IPS DF 4.7 (cell line): ENCODE results near the gene GTF2E1.
"Not testable (repeated sequence)": the region's sequence is repeated elsewhere in the genome, so short reads cannot be mapped to it uniquely, and the experiment has no call there.

Experiments
- DNase-seq: peaks from one replicate; pipeline ENCODE4 v3.0.0-alpha.2; 2013; ENCODE audit warnings: low spot score; ENCODE audit errors: extremely low read depth

Gene GTF2E1

DNA sequence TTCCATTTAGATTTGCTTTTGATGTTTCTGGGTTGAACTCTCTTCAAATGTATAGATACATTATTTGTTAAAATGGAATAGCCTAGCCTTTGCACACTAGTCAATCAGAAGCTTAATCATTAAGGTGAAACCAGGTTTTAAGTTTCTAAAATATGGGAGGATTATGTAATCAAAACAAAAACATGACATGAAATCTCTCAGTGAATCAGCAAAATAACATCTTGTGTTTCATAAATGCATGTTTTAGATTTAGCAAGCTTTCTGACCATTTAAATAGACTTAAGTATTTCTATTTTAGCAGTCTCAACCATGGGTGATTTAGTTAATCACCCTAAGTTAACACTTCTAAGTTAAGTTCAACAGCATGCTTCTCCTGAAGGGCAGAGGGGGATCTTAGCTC is 11.3 kb downstream of the GTF2E1 start:
- no peak for DNase-seq

DNA sequence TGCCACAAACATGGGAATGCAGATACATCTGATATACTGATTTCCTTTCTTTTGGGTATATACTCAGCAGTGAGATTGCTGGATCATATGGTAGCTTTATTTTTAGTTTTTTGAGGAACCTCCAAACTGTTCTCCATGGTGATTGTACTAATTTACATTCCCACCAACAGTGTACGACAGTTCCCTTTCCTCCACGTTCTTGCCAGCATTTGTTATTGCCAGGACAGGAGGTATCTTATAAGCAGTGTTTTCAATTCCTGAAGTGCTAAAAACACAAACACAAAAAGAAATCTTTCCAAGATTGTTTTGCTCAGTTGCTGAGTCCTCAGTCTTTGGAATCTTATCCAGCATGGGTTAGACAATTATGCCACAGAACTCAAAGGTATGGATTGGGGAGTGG is 13.5 kb downstream of the GTF2E1 start:
- no peak for DNase-seq

DNA sequence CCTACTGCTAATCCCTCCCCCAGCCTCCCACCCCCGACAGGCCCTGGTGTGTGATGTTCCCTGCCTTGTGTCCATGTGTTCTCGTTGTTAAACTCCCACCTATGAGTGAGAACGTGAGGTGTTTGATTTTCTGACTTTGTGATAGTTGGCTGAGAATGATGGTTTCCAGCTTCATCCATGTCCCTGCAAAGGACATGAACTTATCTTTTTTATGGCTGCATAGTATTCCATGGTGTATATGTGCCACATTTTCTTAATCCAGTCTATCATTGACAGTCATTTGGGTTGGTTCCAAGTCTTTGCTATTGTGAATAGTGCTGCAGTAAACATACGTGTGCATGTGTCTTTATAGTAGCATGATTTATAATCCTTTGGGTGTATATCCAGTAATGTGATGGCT is 16.0 kb downstream of the GTF2E1 start:
- DNase-seq: not testable (repeated sequence)

DNA sequence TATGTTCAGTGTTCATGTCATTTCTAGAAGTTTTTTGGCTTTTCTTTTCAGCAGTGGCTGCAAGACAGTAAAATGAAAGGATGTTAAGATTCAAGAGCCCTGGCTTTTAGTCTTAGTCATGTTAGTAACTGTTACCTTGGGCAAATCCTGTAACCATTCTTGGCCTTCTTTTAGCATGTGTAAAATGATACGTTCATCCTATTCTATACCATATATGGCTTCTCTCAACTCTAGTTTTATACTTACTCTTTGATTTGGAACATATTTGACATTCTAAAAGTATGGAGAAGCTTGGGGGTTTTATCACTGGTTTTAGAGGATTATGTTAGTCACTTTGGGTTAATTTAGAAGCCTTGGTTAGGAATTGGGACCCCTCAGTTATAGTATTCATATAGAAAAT is 20.1 kb downstream of the GTF2E1 start:
- no peak for DNase-seq

DNA sequence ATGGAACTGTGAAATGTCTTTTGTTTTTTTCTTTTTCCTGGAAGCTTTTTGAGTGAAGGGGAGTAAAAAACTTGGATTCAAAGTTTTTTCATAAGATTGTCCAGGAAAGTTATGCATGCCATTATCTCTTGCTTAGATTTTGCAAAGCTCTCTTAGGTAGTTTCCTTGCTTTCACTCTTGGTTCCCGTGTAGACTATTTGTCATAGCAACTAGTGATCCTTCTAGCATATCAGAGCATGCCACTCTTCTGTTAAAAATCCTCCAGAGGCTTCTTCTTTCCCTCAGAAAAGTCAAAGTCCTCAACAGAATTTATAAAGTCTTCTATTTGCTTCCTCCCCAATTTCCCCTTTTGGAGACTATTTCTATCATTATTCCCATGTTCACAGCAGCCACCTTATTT is 21.1 kb downstream of the GTF2E1 start:
- no peak for DNase-seq

DNA sequence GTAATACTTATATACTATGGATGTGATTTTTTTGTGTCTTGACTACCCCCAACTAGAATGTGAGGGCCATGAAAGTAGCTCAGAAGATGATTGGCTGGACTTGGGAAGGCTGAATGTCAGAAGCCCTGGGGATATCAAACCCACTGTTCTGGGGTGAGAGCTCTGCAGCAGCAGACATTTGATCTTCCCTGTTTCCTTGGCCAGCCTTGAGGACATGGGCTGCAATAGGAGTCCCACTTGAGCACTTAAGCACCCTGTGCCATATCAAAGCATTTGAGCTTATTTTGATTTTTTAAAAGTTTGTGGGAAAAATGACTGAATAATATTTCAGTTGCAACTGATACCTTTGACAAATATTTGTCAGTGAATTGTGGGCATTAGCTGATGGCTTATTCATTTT is 21.7 kb downstream of the GTF2E1 start:
- DNase-seq: no peak

DNA sequence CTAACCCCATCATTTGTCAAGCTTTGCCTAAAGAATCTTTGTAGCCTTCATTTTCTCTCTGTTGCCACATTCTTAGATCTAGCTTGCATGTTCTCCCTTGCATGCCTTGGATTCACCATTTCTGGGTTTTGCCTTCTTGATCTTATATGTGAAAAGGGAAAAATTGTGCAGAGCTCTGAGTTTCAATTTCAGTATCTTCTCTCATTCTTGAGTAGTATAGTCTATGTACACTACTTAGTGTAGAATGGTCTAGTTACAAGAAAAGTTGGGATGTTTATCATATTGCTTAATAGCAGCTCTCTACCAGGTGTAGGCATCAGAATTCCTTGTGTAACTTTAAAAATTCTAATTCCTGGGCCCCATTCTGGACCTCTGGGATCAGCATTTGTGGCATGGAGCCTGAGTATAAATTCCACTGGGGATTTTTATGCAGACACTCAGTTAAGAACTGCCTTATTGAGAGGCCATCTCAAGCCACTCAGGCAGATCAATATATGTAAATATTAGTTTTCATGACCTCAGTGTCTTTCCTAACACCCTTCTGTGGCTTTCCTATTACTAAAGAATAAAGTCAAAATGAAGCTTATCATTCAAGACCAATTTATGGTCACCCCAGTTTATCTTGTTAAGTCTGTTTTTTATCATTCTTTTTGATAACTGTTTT is 23.4 kb downstream of the GTF2E1 start:
- no peak for DNase-seq

DNA sequence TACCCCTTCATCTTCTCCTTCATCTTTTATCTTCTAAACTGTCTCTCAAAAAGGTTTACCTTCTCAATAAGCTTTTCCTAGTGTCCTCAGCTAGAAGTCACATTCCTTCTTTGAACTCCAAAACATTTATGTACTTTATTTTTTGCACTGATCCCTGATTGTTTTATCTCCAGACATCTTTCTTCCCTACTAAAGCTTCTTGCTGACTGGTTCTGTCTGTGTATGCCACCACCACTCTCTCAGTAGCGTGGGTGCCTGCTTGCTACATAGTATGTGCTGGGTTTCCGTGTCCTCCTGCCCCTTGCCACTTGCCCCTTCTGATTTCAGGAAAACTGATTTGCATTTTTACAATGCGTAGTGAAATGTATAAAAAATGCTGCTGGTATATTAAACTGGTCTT is 24.0 kb downstream of the GTF2E1 start:
- no peak for DNase-seq

DNA sequence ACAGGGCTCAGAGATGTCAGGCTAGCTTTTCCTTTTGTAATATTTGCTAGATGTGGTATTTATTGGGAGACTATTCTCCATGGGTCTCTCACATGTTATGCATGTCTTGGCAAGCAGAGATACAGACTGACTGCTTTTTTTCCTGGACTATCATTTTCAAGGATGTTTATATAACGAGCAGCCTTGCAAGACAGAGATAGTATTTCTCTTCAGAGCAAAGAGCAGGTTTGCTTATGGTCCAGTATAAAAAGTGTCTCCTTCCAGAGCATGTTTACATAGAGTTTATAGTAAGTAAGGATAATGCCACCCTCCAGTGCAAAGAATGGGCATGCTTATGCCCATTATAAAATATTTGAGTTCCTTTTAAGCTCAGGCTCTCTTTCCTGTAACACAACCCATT is 24.6 kb downstream of the GTF2E1 start:
- no peak for DNase-seq

DNA sequence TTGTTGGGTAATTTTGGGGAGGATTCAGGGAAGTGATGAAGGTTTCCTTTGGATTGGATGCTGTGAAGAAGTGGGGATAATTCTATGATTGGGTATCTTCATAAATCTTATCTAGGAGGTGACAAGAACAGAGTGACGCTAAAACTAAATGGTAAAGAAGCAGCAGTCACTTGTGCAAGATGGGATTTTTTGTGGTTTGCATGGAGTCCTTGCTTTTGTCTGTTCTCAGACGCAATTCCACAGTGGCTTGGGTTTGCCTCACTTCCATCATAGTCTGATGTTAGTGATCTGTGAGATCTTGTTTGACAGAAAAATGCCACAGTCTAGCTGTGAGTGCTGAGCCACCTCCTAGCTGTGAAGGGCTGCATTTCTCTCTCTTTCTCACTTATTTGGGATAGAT is 26.9 kb downstream of the GTF2E1 start:
- no peak for DNase-seq

DNA sequence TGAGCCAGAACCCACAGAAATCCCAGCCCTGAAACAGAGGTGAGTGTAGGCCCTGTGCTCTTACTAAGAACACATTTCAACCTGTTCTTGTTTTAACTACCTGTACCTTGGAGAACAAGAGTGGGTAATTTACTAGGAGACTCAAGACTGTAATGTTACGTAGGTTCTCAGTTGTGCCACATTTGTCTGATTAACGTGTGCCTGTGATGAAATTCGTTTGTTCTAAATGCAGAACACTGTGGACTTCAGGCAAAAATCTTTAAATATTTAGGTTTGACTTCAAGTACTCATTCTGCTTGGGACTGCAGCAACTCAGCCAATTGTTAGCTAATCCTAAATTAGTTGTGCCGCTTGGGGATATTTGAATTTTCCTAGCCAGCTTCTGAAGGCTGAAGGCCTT is 28.3 kb downstream of the GTF2E1 start:
- DNase-seq: no peak

DNA sequence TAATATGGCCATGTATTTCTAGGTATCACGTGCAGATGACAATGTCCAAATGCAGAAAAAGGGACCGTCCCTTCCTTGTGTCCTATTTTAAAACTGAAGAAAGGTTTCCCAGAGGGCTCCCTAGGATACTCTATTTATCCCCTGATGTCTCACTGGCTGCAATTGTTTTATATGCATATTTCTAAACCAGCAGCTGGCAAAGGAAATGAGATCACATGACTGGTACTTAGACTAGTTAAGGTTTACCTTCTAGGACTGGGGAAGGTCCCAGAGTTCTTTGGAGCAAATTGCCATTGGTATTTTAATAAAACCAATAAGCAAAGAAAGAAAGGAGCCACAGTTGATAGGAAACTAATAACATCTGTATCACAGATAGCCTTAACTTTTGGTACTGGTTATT is 29.5 kb downstream of the GTF2E1 start:
- DNase-seq: no peak

DNA sequence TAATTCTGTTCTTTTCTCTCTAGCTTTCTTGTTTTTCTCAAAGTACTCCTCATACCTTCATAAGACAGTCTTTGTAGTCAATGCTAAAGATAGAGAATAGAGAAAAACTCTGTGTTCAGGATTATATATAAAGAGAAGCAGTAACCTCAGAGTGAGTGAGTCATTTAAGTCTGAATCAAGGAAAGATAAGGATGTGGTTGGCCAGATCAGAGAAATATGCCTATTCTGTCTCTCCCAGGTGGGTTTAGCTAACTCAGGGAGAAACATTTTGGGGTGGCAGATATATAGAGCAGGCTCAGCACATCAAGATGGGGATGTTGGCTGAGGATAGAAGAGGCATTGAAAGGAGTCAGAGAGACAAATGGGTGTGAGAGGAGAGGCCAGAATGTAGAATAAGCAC is 31.4 kb downstream of the GTF2E1 start:
- DNase-seq: no peak

DNA sequence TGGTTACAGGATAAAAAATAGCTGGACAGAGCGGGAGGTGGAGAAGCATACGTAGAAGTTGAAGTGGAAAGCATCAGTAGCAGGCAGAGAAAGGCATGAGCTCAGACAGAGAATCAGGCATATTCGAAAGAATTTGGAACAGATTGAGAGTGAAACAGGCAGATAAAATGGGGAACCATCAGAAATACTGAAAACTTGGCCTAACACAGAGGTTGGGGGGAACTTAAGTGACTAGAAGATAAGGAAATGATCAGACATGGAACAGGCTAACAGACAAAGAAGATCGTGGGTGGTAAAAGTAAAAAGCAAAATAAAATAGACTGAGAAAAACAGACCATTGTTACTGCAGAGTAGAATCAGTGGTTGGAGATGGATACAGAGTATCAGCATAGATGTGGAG is 32.9 kb downstream of the GTF2E1 start:
- no peak for DNase-seq

DNA sequence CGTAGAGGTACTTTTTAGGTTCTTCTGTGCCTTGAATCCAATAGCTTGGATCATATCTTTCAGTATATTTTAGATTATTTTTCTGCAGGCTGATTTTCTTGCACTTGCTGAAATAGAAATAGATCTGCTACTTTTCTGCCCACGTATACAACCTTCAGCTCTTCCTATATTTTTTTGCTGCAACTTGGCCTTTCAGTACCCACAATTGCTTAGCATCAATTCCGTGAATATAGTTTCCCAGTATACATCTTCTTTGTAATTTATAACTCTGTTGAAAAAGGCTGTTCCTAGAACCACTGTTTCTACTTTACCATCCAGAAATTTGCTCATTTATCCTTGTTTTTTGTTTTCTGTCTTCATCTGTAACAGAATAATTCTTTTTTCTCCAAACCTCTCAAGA is 36.2 kb downstream of the GTF2E1 start:
- DNase-seq: no peak

DNA sequence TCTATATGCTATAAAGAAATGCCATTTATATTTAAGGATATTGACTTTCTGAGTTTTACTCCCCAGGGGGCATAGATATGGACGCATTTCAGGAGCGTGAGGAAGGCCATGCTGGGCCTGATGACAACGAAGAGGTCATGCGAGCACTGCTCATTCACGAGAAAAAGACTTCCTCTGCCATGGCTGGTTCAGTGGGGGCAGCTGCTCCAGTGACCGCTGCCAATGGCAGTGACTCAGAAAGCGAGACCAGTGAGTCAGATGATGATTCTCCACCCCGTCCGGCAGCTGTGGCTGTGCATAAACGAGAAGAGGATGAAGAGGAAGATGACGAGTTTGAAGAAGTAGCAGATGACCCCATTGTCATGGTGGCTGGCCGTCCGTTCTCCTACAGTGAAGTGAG is 38.4 kb downstream of the GTF2E1 start:
- no peak for DNase-seq

DNA sequence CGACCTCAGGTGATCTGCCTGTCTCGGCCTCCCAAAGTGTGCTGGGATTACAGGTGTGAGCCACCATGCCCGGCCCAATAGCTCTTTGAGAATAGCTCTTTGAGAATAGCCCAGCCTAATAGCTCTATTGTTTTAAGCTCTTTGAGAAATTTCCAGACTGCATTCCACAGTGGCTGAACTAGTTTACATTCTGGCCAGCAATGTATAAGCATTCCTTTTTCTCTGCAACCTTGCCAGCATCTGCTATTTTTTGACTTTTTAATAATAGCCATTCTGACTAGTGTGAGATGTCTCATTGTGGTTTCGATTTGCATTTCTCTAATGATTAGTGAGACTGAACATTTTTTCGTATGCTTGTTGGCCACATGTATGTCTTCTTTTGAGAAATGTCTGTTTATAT is 43.3 kb downstream of the GTF2E1 start:
- not testable (repeated sequence) for DNase-seq

DNA sequence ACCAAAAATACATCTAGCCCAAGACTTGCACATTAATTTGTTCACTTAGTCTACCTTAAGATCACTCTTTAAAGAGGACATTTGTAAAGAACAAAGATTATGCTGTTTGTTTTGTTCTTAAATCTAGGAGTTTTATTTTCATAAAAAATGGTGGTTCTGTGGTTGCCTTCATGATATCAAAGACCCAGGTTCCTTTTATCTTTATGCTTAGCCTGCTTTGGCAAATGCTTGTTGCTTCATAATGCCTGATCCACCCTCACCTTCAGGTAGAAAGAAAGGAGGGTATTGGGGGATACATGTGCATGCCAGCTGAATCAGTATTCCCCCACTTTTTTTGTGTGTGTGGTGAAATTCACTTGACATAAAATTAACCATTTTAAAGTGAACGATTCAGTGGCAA is 48.5 kb downstream of the GTF2E1 start:
- DNase-seq: no peak

DNA sequence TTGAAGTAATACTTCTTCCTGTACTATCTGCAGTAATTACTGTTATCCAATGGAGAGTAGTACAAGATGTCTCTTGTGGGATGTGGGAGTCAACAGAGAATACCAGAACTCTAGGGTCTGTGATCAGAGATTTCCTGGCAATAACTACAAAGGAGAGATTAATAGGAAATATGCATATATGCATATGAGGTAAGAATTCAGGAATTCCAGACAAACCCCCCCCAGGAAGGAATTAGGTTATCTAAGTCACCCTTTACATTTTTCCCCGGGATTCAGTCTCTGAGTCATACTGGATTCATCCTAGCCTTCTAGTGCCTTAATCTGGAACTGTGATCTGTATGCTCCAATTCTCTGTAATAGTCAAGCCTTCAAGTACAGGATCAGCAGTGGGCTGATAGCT is 49.4 kb downstream of the GTF2E1 start:
- no peak for DNase-seq

DNA sequence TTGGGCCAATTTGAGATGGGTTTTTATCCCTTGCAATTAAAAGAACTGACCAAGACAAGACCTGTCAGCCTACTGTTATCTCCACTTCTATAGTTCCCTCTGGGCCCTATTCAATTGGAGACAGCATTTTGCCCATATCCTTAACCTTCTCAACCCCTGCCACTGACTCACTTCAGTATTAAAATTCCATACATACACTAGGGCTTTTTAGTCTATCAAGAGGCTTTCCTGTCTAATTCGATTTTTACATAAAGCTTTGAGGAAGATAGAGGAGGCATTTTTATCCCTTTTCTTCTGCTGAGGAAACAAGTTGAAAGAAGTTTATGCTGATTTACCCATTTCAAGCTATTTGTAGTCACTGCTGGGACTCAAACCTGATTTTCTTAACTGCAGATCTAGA is 51.1 kb downstream of the GTF2E1 start:
- DNase-seq: no peak

DNA sequence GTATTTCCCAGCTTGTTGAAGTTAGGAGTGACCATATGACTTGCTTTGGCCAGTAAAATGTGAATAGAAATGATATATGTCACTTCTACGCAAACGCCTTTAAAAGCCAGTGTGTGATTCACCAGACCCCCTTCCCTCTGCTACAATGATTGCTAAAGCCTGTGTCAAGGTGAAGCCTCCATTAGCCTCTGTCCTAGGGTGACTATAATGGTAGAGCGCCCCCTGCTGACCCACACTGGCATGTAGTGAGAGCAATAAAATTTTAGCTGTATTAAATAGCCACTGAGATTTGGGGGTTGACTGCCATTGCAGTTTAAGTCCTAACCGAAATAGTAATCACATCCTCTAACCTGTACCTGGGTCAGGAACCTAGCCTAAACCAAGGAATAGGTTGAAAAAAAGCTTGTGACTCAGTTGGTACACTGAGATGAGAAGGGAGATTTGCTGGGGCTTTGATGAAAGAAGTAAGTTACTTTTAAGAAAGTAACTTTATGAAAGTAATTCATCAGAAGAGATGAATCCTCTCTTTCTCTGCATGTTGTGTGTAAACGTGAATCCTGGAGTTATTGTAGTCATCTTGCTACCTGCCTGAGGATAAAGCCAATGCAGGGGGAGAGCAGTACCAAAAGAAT is 52.6 kb downstream of the GTF2E1 start:
- peak; percentile 58 for DNase-seq

DNA sequence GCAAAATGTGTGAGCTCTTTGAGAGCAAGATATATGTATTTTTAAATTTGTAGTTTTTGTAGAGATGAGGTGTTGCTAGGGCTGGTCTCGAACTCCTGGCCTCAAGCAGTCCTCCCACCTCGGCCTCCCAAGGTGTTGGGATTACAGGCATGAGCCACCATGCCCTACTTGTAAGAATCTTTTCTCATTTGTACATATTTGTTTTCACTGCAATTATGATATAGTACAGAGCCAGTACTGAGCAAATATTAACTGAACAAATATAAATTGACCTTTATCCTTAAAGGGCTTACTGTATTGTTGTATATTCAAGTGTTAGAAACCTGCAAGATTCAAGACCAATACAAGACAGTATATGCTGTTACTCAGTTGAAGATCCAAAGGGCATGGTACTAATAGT is 53.4 kb downstream of the GTF2E1 start:
- no peak for DNase-seq

DNA sequence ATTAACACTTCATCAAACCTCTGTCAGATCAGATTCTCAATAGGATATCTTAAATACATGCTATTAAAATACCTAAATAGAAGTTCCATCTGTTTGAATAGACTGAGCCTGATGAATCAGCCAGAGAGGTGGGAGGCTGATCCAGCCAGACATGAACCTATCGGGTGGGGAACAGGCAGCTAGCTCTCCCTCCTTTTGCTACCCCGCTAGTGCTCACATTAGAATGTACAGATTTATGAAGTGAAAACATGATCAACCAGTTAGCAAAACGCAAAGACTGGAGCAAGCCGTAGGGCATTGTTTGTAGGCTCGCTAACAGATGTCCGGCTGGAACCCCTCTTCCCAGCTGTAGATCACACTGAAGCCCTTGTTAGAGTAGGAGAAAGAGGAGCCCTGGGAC is 54.4 kb downstream of the GTF2E1 start:
- no peak for DNase-seq

DNA sequence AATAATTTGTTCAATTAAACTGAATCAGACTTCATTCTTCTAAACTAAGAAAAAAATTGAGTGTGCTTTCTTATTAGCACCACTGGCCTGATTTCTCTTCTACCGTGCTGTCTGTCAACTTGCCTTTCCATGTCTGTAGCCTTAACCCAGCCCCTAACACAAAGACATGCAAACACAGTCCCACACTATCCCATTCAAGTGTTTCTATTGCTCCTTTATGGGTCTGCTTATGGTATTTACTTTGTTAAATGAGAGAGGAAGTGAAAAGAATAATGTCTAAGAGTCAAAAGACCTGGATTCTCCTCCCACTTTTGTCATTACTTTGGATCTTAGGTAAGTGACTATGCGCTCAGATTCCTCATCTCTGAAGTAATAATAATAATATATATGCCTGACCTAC is 55.3 kb downstream of the GTF2E1 start:
- no peak for DNase-seq
